Kidney (tissue), 14 donors: ENCODE data around the gene HRH3. TPM values are rescaled to one million over a fixed set of nuclear protein-coding genes. Genes with fewer than 3 reads are reported as not detected.

Source experiments
- DNase-seq, 5 donors: peaks; one replicate each; pipeline ENCODE4 v3.0.0-alpha.2; 2013 to 2020
- FAIRE-seq: peaks from 2 replicates; lab custom pipeline; 2012; peaks lifted over from hg19 to GRCh38; lab: Jason Lieb, UNC
- H3K27ac ChIP-seq, 2 donors: one replicate each; pipeline ENCODE4 v1.7.0; 2013; ENCODE audit warnings: low read depth in 2 of 2, low read length in 2 of 2, inconsistent platforms in 1 of 2
- H3K27me3 ChIP-seq: one replicate; pipeline ENCODE4 v1.7.1; 2013; ENCODE audit warnings: low read length, inconsistent platforms; ENCODE audit not compliant: control insufficient read depth, insufficient read depth
- H3K36me3 ChIP-seq, 3 donors: one replicate each; pipeline versions ENCODE4 v1.7.0 to v1.7.1; 2013; ENCODE audit warnings: low read length in 3 of 3, control low read depth in 1 of 3, inconsistent platforms in 1 of 3; ENCODE audit not compliant: insufficient read depth in 3 of 3, control insufficient read depth in 2 of 3
- H3K4me1 ChIP-seq, 3 donors: one replicate each; pipeline versions ENCODE4 v1.7.0 to v1.7.1; 2013; ENCODE audit warnings: low read length in 3 of 3, inconsistent platforms in 1 of 3, low read depth in 1 of 3; ENCODE audit not compliant: control insufficient read depth in 2 of 3, insufficient read depth in 2 of 3
- H3K4me3 ChIP-seq, 3 donors: one replicate each; pipeline versions ENCODE4 v1.7.0 to v1.8.1; 2013; ENCODE audit warnings: low read length in 3 of 3, control low read depth in 1 of 3, inconsistent platforms in 1 of 3
- H3K9ac ChIP-seq, 3 donors: one replicate each; pipeline versions ENCODE4 v1.7.0 to v1.7.1; 2013; ENCODE audit warnings: low read length in 3 of 3, control low read depth in 1 of 3, inconsistent platforms in 1 of 3
- H3K9me3 ChIP-seq, 3 donors: one replicate each; pipeline versions ENCODE4 v1.7.0 to v1.7.1; 2013; ENCODE audit warnings: low read length in 3 of 3, control low read depth in 1 of 3, inconsistent platforms in 1 of 3; ENCODE audit not compliant: control insufficient read depth in 2 of 3, insufficient read depth in 1 of 3
- intact Hi-C: fragments of 100-400 bp; cut with DNase I; formaldehyde crosslinking; loops from one replicate; pipeline ENCODE4 v1.11.1; 2022
- polyA plus RNA-seq: library from polyadenylated mRNA; stranded (reverse); fragments of 350-450 nt; fragmentation: Illumina TruSeq; extraction: RNeasy Lipid Tissue Mini Kit (QIAGEN cat#74804); gene quantifications from one replicate; pipeline ENCODE4 v1.2.3, GENCODE V29; 2014; ENCODE audit warnings: low read depth, low replicate concordance; ENCODE audit not compliant: insufficient read depth
- total RNA-seq: library from RNA; stranded (reverse); fragmentation: NEBNext Ultra II Directional; extraction: Animal tissue kit (Norgen Biotek cat#: 25700); gene quantifications from one replicate; pipeline ENCODE4 v1.2.1, GENCODE V29; 2021
- TF ChIP-seq, protein P1 (sequence below): IDR thresholded peaks from 3 replicates; pipeline ENCODE4 v1.5.1; 2012; ENCODE audit warnings: mild to moderate bottlenecking, moderate library complexity, borderline replicate concordance; ENCODE audit not compliant: insufficient read depth; ENCODE audit errors: extremely low read depth
- donor health status: control.
- donor health status: control.
- donor health status: control.
- donor health status: control.
- donor health status: control.
- donor health status: DM: yes; HTN: yes; CAD: no.
- donor health status: Normal renal cell carcinoma (clear cell type).

Gene HRH3
- total and polyA plus RNA-seq, 2 donors from 2014 or later, result not detected

DNA sequence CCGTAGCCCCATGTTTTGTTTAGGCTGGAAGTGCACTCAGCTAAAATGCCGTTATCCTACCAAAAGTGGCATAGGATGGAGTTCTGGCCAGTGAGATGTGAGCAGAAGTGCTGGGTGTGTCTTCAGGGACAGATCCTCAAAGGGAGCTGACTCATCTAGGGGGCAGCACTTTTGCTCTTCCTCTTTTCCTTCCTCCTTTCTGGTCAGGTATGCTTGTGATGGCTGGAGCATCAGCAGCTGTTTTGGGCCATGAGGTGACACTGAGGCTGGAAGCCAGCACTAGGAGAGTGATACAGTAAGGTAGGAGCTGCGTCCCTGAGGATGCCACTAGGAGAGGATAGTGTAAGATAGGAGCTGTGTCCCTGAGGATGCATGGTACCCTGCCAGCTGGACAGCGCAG, 13.6 kb upstream of the HRH3 start:
- H3K9me3 ChIP-seq, result no peaks in the 10 kb centered on the region

DNA sequence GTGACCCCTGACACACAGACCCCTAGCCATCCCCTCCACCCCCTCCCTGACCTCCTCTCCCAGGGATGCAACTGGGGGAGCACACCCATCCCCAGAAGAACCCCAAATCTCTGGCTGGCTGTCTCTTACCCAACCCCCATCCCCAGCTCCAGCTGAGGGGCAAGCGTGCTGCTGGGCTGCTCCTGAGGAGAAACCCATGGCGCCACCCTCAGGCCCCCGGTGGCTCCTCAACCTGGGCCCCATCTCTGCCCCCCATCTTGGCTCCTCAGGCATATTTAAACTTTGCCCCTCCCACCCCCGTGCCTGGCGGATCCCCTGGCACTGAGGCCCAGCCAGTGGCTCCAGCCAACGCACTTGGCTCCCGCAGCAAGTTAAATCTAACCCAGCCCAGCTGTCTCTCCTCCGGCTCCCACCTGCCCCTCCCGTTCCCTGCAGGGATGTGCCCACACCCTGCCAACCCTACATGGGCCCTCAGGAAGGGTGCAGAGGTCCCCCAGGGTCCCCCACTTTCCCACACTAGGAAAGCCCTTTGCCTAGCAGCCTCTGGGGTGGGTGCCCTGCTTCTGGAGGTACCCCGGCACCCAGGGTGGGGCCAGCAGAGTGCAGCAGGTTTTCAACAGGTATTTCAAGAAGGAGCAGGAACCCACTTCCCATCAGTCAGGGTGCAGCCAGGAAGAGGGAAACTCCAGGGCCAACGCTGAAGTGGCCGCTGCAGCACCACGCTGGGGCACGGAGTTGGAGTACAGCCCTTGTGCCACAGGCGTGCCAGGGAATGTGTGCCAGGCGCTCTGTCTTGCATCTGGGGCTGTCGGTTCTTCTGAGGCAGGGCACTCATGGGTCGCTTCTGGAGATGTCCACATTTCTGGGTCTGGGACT, 12.9 kb upstream of the HRH3 start:
- DNase-seq, result no peak
- no peak for FAIRE-seq
- no peaks in the 10 kb centered on the region for H3K9me3 ChIP-seq
- intact Hi-C loops, result no loop called here
- no peak overlapping the region for H3K9ac ChIP-seq
- H3K36me3 ChIP-seq, result no peaks in the 10 kb centered on the region
- H3K4me3 ChIP-seq, result no peak overlapping the region
- TF ChIP-seq, protein P1, sequence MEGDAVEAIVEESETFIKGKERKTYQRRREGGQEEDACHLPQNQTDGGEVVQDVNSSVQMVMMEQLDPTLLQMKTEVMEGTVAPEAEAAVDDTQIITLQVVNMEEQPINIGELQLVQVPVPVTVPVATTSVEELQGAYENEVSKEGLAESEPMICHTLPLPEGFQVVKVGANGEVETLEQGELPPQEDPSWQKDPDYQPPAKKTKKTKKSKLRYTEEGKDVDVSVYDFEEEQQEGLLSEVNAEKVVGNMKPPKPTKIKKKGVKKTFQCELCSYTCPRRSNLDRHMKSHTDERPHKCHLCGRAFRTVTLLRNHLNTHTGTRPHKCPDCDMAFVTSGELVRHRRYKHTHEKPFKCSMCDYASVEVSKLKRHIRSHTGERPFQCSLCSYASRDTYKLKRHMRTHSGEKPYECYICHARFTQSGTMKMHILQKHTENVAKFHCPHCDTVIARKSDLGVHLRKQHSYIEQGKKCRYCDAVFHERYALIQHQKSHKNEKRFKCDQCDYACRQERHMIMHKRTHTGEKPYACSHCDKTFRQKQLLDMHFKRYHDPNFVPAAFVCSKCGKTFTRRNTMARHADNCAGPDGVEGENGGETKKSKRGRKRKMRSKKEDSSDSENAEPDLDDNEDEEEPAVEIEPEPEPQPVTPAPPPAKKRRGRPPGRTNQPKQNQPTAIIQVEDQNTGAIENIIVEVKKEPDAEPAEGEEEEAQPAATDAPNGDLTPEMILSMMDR, result no peak
- no peak overlapping the region for H3K27ac ChIP-seq
- no peaks in the 10 kb centered on the region for H3K27me3 ChIP-seq
- H3K4me1 ChIP-seq, result peaks cover 3 to 8% (median 6%) of the 10 kb centered on the region in 3 donors

More for the DNA sequence above, 13.6 kb upstream of the HRH3 start:
- FAIRE-seq (no peak), DNase-seq (no peak)
- no peaks in the 10 kb centered on the region for H3K36me3 ChIP-seq
- H3K9ac ChIP-seq, result no peak overlapping the region
- H3K27me3 ChIP-seq, result no peaks in the 10 kb centered on the region
- no peak overlapping the region for H3K27ac ChIP-seq
- H3K4me1 ChIP-seq, result peaks cover 3 to 8% (median 6%) of the 10 kb centered on the region in 3 donors
- intact Hi-C loops, result no loop called here
- H3K4me3 ChIP-seq, result no peak overlapping the region
- TF ChIP-seq, protein P1, result no peak

DNA sequence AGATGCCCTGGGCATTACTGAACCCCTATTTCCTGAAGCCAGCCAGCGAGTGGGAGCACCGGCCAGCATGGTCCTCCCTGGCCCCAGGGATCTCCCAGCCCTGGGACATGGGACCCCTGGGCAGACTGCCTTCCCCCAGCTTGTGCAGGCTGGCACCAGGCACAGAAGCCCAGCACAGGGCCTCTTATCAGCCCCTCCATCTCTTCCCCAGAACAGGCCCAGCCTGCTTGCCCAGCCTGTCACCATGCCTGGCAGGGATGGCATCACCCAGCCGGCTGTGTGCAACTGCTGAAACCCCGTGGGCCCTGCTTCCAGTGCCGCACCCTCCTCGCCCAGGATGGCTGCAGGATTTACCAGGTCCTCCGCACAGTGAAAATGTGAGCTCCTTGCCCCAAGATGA, 12.1 kb upstream of the HRH3 start:
- FAIRE-seq (no peak), DNase-seq (no peak)
- peaks cover 0 to under 1% (median 0%) of the 10 kb centered on the region in 3 donors for H3K4me1 ChIP-seq
- intact Hi-C loops, result no loop called here
- no peak overlapping the region for H3K4me3 ChIP-seq
- TF ChIP-seq, protein P1, result no peak
- no peaks in the 10 kb centered on the region for H3K9me3 ChIP-seq
- H3K36me3 ChIP-seq, result no peaks in the 10 kb centered on the region
- H3K9ac ChIP-seq, result no peak overlapping the region
- H3K27ac ChIP-seq, result no peak overlapping the region
- no peaks in the 10 kb centered on the region for H3K27me3 ChIP-seq
